ENCODE data around the gene MPRIP.

Gene MPRIP

GRCh38 chr17:17020821-17021193 lies 21.4 kb upstream of the MPRIP start:
- ATAC-seq (ENCODE audit: insufficient read depth, low read depth) = no peak
- Histone ChIP-seq H3K9me3 (ENCODE audit: insufficient read depth, low read length, severe bottlenecking) (no peaks in the 10 kb centered on the region), H3K4me3 (ENCODE audit: low read depth in 1 of 2, low read length in 2 of 2) (no peak overlapping the region), H3K27ac (ENCODE audit: low read length) (no peak overlapping the region), H3K4me2 (ENCODE audit: insufficient read depth, low read length) (no peak overlapping the region), H3K4me1 (ENCODE audit: insufficient read depth, low read length) (peaks cover 23% of the 10 kb centered on the region), H3K79me2 (ENCODE audit: insufficient read depth, low read length) (no peaks in the 10 kb centered on the region), H3K27me3 (ENCODE audit: insufficient read depth, low read length, poor library complexity) (no peaks in the 10 kb centered on the region), H3K36me3 (ENCODE audit: insufficient read depth, low read length) (no peaks in the 10 kb centered on the region), H4K20me1 (ENCODE audit: insufficient read depth, low read length) (no peaks in the 10 kb centered on the region), H2AFZ (ENCODE audit: low read depth, low read length) (no peak overlapping the region), H3K9ac (ENCODE audit: low read depth, low read length) (no peak overlapping the region)
- no peak for TF ChIP-seq CTCF (IDR thresholded peaks at IDR 0.05; ENCODE audit: borderline replicate concordance, extremely low read depth, low read length, poor library complexity, severe bottlenecking)
- TF ChIP-seq EZH2 (IDR thresholded peaks at IDR 0.05; ENCODE audit: borderline replicate concordance, low read depth, low read length, severe bottlenecking) = no peak
- DNase-seq = no peak

GRCh38 chr17:17021194-17021863 lies 20.9 kb upstream of the MPRIP start:
- H3K9ac ChIP-seq (ENCODE audit: low read depth, low read length) = no peak overlapping the region
- no peak overlapping the region for H3K4me2 ChIP-seq (ENCODE audit: insufficient read depth, low read length)
- DNase-seq = no peak
- H2AFZ ChIP-seq (ENCODE audit: low read depth, low read length) = no peak overlapping the region
- no peak overlapping the region for H3K27ac ChIP-seq (ENCODE audit: low read length)
- no peaks in the 10 kb centered on the region for H4K20me1 ChIP-seq (ENCODE audit: insufficient read depth, low read length)
- H3K9me3 ChIP-seq (ENCODE audit: insufficient read depth, low read length, severe bottlenecking) = no peaks in the 10 kb centered on the region
- H3K4me3 ChIP-seq (ENCODE audit: low read depth in 1 of 2, low read length in 2 of 2) = no peak overlapping the region
- no peak for TF ChIP-seq CTCF (IDR thresholded peaks at IDR 0.05; ENCODE audit: borderline replicate concordance, extremely low read depth, low read length, poor library complexity, severe bottlenecking)
- TF ChIP-seq EZH2 (IDR thresholded peaks at IDR 0.05; ENCODE audit: borderline replicate concordance, low read depth, low read length, severe bottlenecking) = no peak
- no peaks in the 10 kb centered on the region for H3K36me3 ChIP-seq (ENCODE audit: insufficient read depth, low read length)
- peaks cover 21% of the 10 kb centered on the region for H3K4me1 ChIP-seq (ENCODE audit: insufficient read depth, low read length)
- H3K79me2 ChIP-seq (ENCODE audit: insufficient read depth, low read length) = no peaks in the 10 kb centered on the region
- H3K27me3 ChIP-seq (ENCODE audit: insufficient read depth, low read length, poor library complexity) = no peaks in the 10 kb centered on the region
- ATAC-seq (ENCODE audit: insufficient read depth, low read depth) = no peak

- DNase-seq (no peak), ATAC-seq (ENCODE audit: insufficient read depth, low read depth) (no peak)
- Histone ChIP-seq H3K27me3 (ENCODE audit: insufficient read depth, low read length, poor library complexity) (no peaks in the 10 kb centered on the region), H2AFZ (ENCODE audit: low read depth, low read length) (no peak overlapping the region), H3K9me3 (ENCODE audit: insufficient read depth, low read length, severe bottlenecking) (no peaks in the 10 kb centered on the region), H3K9ac (ENCODE audit: low read depth, low read length) (no peak overlapping the region), H3K4me2 (ENCODE audit: insufficient read depth, low read length) (no peak overlapping the region), H4K20me1 (ENCODE audit: insufficient read depth, low read length) (no peaks in the 10 kb centered on the region), H3K4me3 (ENCODE audit: low read depth in 1 of 2, low read length in 2 of 2) (no peak overlapping the region), H3K36me3 (ENCODE audit: insufficient read depth, low read length) (no peaks in the 10 kb centered on the region), H3K27ac (ENCODE audit: low read length) (no peak overlapping the region), H3K4me1 (ENCODE audit: insufficient read depth, low read length) (peaks cover 14% of the 10 kb centered on the region), H3K79me2 (ENCODE audit: insufficient read depth, low read length) (no peaks in the 10 kb centered on the region)
- TF ChIP-seq EZH2 (IDR thresholded peaks at IDR 0.05; ENCODE audit: borderline replicate concordance, low read depth, low read length, severe bottlenecking) = no peak
- TF ChIP-seq CTCF (IDR thresholded peaks at IDR 0.05; ENCODE audit: borderline replicate concordance, extremely low read depth, low read length, poor library complexity, severe bottlenecking) = no peak
Observed at GRCh38 chr17:17022011-17022410, 20.2 kb upstream of the MPRIP start.

Data from DND-41 (cell line).